ENCODE results near the gene FTCD.

GRCh38 chr21:46194374-46195334 is 39.3 kb upstream of the FTCD start:
- TF ChIP-seq SMAD1 (IDR thresholded peaks at IDR 0.05; ENCODE audit: low read depth, low read length, partially characterized antibody) = no peak
- TF ChIP-seq POU5F1 (IDR thresholded peaks at IDR 0.05; ENCODE audit: borderline replicate concordance, low read depth, low read length, partially characterized antibody) = no peak
- no peak for TF ChIP-seq ZBTB7A (IDR thresholded peaks at IDR 0.05; ENCODE audit: borderline replicate concordance, control insufficient read depth, low read depth, low read length)
- TF ChIP-seq CTCF (IDR thresholded peaks at IDR 0.05 in 2 of 3, conservative IDR thresholded peaks at IDR 0.05 in 1 of 3; ENCODE audit: insufficient read depth in 2 of 3, low read depth in 1 of 3, low read length in 3 of 3) = no peak
- TF ChIP-seq, protein P1, sequence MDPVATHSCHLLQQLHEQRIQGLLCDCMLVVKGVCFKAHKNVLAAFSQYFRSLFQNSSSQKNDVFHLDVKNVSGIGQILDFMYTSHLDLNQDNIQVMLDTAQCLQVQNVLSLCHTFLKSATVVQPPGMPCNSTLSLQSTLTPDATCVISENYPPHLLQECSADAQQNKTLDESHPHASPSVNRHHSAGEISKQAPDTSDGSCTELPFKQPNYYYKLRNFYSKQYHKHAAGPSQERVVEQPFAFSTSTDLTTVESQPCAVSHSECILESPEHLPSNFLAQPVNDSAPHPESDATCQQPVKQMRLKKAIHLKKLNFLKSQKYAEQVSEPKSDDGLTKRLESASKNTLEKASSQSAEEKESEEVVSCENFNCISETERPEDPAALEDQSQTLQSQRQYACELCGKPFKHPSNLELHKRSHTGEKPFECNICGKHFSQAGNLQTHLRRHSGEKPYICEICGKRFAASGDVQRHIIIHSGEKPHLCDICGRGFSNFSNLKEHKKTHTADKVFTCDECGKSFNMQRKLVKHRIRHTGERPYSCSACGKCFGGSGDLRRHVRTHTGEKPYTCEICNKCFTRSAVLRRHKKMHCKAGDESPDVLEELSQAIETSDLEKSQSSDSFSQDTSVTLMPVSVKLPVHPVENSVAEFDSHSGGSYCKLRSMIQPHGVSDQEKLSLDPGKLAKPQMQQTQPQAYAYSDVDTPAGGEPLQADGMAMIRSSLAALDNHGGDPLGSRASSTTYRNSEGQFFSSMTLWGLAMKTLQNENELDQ (CRISPR knock-in tag; IDR thresholded peaks at IDR 0.05; ENCODE audit: borderline replicate concordance) = no peak
- TF ChIP-seq GMEB1 (CRISPR knock-in tag; IDR thresholded peaks at IDR 0.05) = no peak
- no peak for TF ChIP-seq CSDE1 (IDR thresholded peaks at IDR 0.05)
- no peak for TF ChIP-seq ETV6 (IDR thresholded peaks at IDR 0.05; ENCODE audit: borderline replicate concordance in 1 of 2, low read depth in 2 of 2, low read length in 1 of 2)
- no peak for TF ChIP-seq ETV6 (CRISPR knock-in tag; IDR thresholded peaks at IDR 0.05; ENCODE audit: borderline replicate concordance)
- no peak for TF ChIP-seq REST (IDR thresholded peaks at IDR 0.05; ENCODE audit: borderline replicate concordance)
- TF ChIP-seq REST (CRISPR knock-in tag; IDR thresholded peaks at IDR 0.05; ENCODE audit: low read depth) = no peak
